GM12864 (cell line): Measurements from ENCODE around the gene NUP214.

ENCODE experiments used
- DNase-seq: peaks from one replicate; pipeline ENCODE4 v3.0.0-alpha.2; 2011; ENCODE audit warnings: low read depth
- H3K4me3 ChIP-seq: 2 replicates; pipeline ENCODE4 v1.5.1; 2011; ENCODE audit warnings: mild to moderate bottlenecking, low read depth, low read length, control low read depth
- CTCF ChIP-seq: IDR thresholded peaks from 2 replicates; pipeline ENCODE4 v1.5.1; 2011; ENCODE audit warnings: low read depth, mild to moderate bottlenecking, moderate library complexity, low read length, control low read depth, inconsistent platforms; ENCODE audit errors: missing control alignments

NUP214 gene

GRCh38 chr9:131177898-131178297, 52.5 kb downstream of the NUP214 start:
- no peak for DNase-seq

GRCh38 chr9:131178382-131178781, 53.0 kb downstream of the NUP214 start:
- TF ChIP-seq CTCF = peak; percentile 99
- DNase-seq = no peak
- H3K4me3 ChIP-seq = no peak overlapping the region

More at GRCh38 chr9:131177898-131178297, 52.5 kb downstream of the NUP214 start:
- H3K4me3 ChIP-seq = no peak overlapping the region
- no peak for TF ChIP-seq CTCF

- no peak for TF ChIP-seq CTCF
- DNase-seq = no peak
- no peak overlapping the region for H3K4me3 ChIP-seq
These were observed 53.5 kb downstream of the NUP214 start for GRCh38 chr9:131178926-131179325.

GRCh38 chr9:131179561-131180219, 54.3 kb downstream of the NUP214 start:
- no peak overlapping the region for H3K4me3 ChIP-seq
- DNase-seq = peak; percentile 39
- no peak for TF ChIP-seq CTCF

GRCh38 chr9:131180454-131180853, 55.1 kb downstream of the NUP214 start:
- TF ChIP-seq CTCF = no peak
- DNase-seq = no peak
- H3K4me3 ChIP-seq = no peak overlapping the region

- TF ChIP-seq CTCF = no peak
- no peak for DNase-seq
- no peak overlapping the region for H3K4me3 ChIP-seq
These were observed 55.8 kb downstream of the NUP214 start for GRCh38 chr9:131181091-131181681.

GRCh38 chr9:131185924-131186323, 60.5 kb downstream of the NUP214 start:
- no peak for TF ChIP-seq CTCF
- H3K4me3 ChIP-seq = no peak overlapping the region
- DNase-seq = no peak
